Vagina (tissue), 2 donors: ENCODE results near the gene NDUFS7. TPM values are rescaled to one million over a fixed set of nuclear protein-coding genes. Genes with fewer than 3 reads are reported as not detected.

Source experiments
- DNase-seq, 2 donors: peaks; one replicate each; pipeline ENCODE4 v3.0.0-alpha.2; 2017; ENCODE audit errors: extremely low spot score in 2 of 2
- H3K27ac ChIP-seq: fragments of 200-600 bp; sonication (generic); one replicate; pipeline ENCODE4 v1.5.1; 2019
- H3K27me3 ChIP-seq: fragments of 200-600 bp; sonication (generic); one replicate; pipeline ENCODE4 v1.5.1; 2019
- H3K36me3 ChIP-seq, 2 donors: fragments of 200-600 bp; sonication (generic); one replicate each; pipeline ENCODE4 v1.5.1; 2017 to 2019
- H3K4me1 ChIP-seq: fragments of 200-600 bp; sonication (generic); one replicate; pipeline ENCODE4 v1.5.1; 2019
- H3K4me3 ChIP-seq, 2 donors: fragments of 200-600 bp; sonication (generic); 1 replicate in 1 of 2; 2 replicates in 1 of 2; pipeline ENCODE4 v1.5.1; 2016 to 2019
- H3K9me3 ChIP-seq: fragments of 200-600 bp; sonication (generic); one replicate; pipeline ENCODE4 v1.5.1; 2019
- CTCF ChIP-seq, 3 experiments: fragments of 450-650 bp in 2 of 3; fragments of 200-600 bp in 1 of 3; sonication (generic) in 1 of 3; IDR thresholded peaks; one replicate each; pipeline ENCODE4 v1.5.1; 2017 to 2019; ENCODE audit warnings: antibody characterized with exemption in 3 of 3, mild to moderate bottlenecking in 2 of 3, moderate library complexity in 2 of 3
- POLR2A ChIP-seq, 2 donors: fragments of 450-650 bp; IDR thresholded peaks; one replicate each; pipeline ENCODE4 v1.6.1; 2017; ENCODE audit warnings: antibody characterized with exemption in 2 of 2, mild to moderate bottlenecking in 2 of 2, moderate library complexity in 2 of 2
- POLR2AphosphoS5 ChIP-seq, 2 donors: sonication (generic); formaldehyde crosslinking; IDR thresholded peaks; one replicate each; pipeline ENCODE4 v1.9.0; 2017; ENCODE audit warnings: antibody characterized with exemption in 2 of 2, mild to moderate bottlenecking in 2 of 2, low read depth in 1 of 2; ENCODE audit not compliant: insufficient read depth in 1 of 2
- intact Hi-C: fragments of 100-400 bp; cut with DNase I; formaldehyde crosslinking; loops from one replicate; pipeline ENCODE4 v1.15.1; 2023
- total RNA-seq: library from RNA; depleted of rRNA; stranded (reverse); fragments of >200 nt; gene quantifications from one replicate; pipeline ENCODE4 v1.2.3, GENCODE V29; 2016

NDUFS7 gene
- total RNA-seq, 1 donor from 2014 or later, result 141 TPM

GRCh38 chr19:1369214-1369805 is 14.4 kb upstream of the NDUFS7 start:
- Histone ChIP-seq H3K36me3 (peaks cover 0 to 76% of the 10 kb centered on the region in 2 donors), H3K4me3 (no peak overlapping the region), H3K27me3 (no peaks in the 10 kb centered on the region), H3K27ac (no peak overlapping the region), H3K4me1 (no peaks in the 10 kb centered on the region), H3K9me3 (no peaks in the 10 kb centered on the region)
- TF ChIP-seq CTCF (IDR thresholded peaks at IDR 0.05) (no peak), POLR2AphosphoS5 (IDR thresholded peaks at IDR 0.05; ENCODE audit: insufficient read depth in 1 of 2, low read depth in 1 of 2) (no peak), POLR2A (IDR thresholded peaks at IDR 0.05) (no peak)
- no peak for DNase-seq
- intact Hi-C loops, result no loop called here

- intact Hi-C loops, result no loop called here
- H3K4me1 ChIP-seq, result no peaks in the 10 kb centered on the region
- peaks cover 0 to 68% of the 10 kb centered on the region in 2 donors for H3K36me3 ChIP-seq
- H3K27me3 ChIP-seq, result no peaks in the 10 kb centered on the region
- H3K4me3 ChIP-seq, result no peak overlapping the region
- no peak overlapping the region for H3K27ac ChIP-seq
- H3K9me3 ChIP-seq, result no peaks in the 10 kb centered on the region
- TF ChIP-seq CTCF (IDR thresholded peaks at IDR 0.05) (no peak), POLR2A (IDR thresholded peaks at IDR 0.05) (no peak), POLR2AphosphoS5 (IDR thresholded peaks at IDR 0.05; ENCODE audit: insufficient read depth in 1 of 2, low read depth in 1 of 2) (no peak)
- no peak for DNase-seq
These were observed 12.9 kb upstream of the NDUFS7 start for GRCh38 chr19:1370579-1371361.

- H3K4me1 ChIP-seq, result no peaks in the 10 kb centered on the region
- intact Hi-C loops, result no loop called here
- no peaks in the 10 kb centered on the region for H3K9me3 ChIP-seq
- H3K36me3 ChIP-seq, result peaks cover 0 to 55% of the 10 kb centered on the region in 2 donors
- H3K27me3 ChIP-seq, result no peaks in the 10 kb centered on the region
- no peak overlapping the region for H3K4me3 ChIP-seq
- no peak for DNase-seq
- no peak for TF ChIP-seq CTCF (IDR thresholded peaks at IDR 0.05)
- TF ChIP-seq POLR2A (IDR thresholded peaks at IDR 0.05), result no peak
- H3K27ac ChIP-seq, result no peak overlapping the region
These were observed 10.6 kb upstream of the NDUFS7 start for GRCh38 chr19:1373042-1373533.

DNA sequence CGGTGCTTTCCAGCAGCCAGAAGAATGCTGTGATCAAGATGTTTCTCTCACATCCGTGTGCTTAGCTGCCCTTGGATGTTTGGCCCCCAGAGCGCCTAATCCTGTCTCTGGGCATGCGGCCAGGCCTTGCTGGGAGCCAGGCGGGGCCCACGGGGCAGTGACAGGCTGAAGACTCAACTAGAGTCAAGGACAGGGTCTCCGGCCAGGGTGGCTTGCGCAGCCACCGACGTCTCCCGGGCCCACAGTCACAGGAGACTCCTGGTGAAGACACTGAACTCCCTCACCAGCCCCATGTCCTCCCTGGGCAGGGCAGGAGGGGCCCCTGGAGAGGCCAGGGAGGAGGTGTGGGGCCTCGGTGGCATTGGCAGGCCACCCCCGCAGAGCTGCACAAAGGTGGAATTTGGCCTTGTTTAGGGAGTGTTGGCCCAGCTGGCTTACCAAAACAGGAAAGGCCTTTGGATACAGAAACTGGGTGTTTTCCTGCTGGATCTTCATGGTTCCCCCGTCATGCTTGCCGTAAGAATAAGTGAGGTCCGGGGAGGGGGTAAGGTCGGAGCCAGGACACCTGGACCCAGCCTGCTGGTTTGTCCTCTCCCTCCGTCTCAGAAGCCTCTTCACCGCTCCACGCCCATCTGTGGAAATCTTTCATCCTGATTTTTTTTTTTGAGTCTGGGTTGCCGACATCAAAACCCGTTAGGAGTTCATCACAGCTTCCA is 10.0 kb upstream of the NDUFS7 start:
- no peak for DNase-seq
- intact Hi-C loops, result no loop called here
- peaks cover 0 to 49% of the 10 kb centered on the region in 2 donors for H3K36me3 ChIP-seq

More for the DNA sequence above, 10.0 kb upstream of the NDUFS7 start:
- H3K27me3 ChIP-seq, result no peaks in the 10 kb centered on the region
- no peaks in the 10 kb centered on the region for H3K4me1 ChIP-seq
- no peak for TF ChIP-seq CTCF (IDR thresholded peaks at IDR 0.05)
- H3K9me3 ChIP-seq, result no peaks in the 10 kb centered on the region
- H3K4me3 ChIP-seq, result no peak overlapping the region
- H3K27ac ChIP-seq, result no peak overlapping the region
